Smooth muscle cell (in vitro differentiated cells): ENCODE results near the gene TRIAP1. TPM values are rescaled to one million over a fixed set of nuclear protein-coding genes. Genes with fewer than 3 reads are reported as not detected.
A peak's percentile ranks its signal among the peaks of the same experiment; 100 is the strongest.

Source experiments
- DNase-seq: peaks from one replicate; lab custom pipeline; 2025; ENCODE audit not compliant: unreplicated experiment; lab: John Stamatoyannopoulos, UW
- H2AFZ ChIP-seq: fragments of 200-600 bp; sonication (generic); 2 replicates; pipeline ENCODE4 v1.6.0; 2016; ENCODE audit warnings: antibody characterized with exemption, low read depth, mild to moderate bottlenecking
- H3F3A ChIP-seq: fragments of 200-600 bp; sonication (generic); 2 replicates; pipeline ENCODE4 v1.6.0; 2017; ENCODE audit warnings: antibody characterized with exemption, low read depth
- H3K27ac ChIP-seq: fragments of 200-600 bp; sonication (generic); 2 replicates; pipeline ENCODE4 v1.5.1; 2016; ENCODE audit warnings: low read depth, mild to moderate bottlenecking
- H3K27me3 ChIP-seq: fragments of 200-600 bp; sonication (generic); 2 replicates; pipeline ENCODE4 v1.6.1; 2016; ENCODE audit warnings: low read depth, mild to moderate bottlenecking
- H3K36me3 ChIP-seq: fragments of 200-600 bp; sonication (generic); 2 replicates; pipeline ENCODE4 v1.5.1; 2016; ENCODE audit warnings: low read depth
- H3K4me1 ChIP-seq: fragments of 200-600 bp; sonication (generic); 2 replicates; pipeline ENCODE4 v1.5.1; 2016; ENCODE audit warnings: low read depth
- H3K4me2 ChIP-seq: fragments of 200-600 bp; sonication (generic); 2 replicates; pipeline ENCODE4 v1.6.0; 2016; ENCODE audit warnings: mild to moderate bottlenecking
- H3K4me3 ChIP-seq: fragments of 200-600 bp; sonication (generic); 2 replicates; pipeline ENCODE4 v1.5.1; 2016; ENCODE audit warnings: mild to moderate bottlenecking
- H3K79me2 ChIP-seq: fragments of 200-600 bp; sonication (generic); 2 replicates; pipeline ENCODE4 v1.6.0; 2016; ENCODE audit warnings: low read depth, mild to moderate bottlenecking
- H3K9ac ChIP-seq: fragments of 200-600 bp; sonication (generic); 2 replicates; pipeline ENCODE4 v1.6.0; 2016; ENCODE audit warnings: low read depth
- H3K9me3 ChIP-seq: fragments of 200-600 bp; sonication (generic); replicated peaks from 2 replicates; pipeline ENCODE4 v1.5.1; 2016; ENCODE audit warnings: low read depth
- H4K20me1 ChIP-seq: fragments of 200-600 bp; sonication (generic); 2 replicates; pipeline ENCODE4 v1.6.0; 2016; ENCODE audit warnings: low read depth
- WGBS: methylation state at CpG from one replicate; pipeline ENCODE4 v1.1.7; 2016; ENCODE audit warnings: low lambda C conversion rate; 5-methylcytosine and 5-hydroxymethylcytosine counted together
- polyA plus RNA-seq: library from polyadenylated mRNA; unstranded; fragments of >200 nt; fragmentation: Nextera tagmentation; extraction: Ambion mirVana; gene quantifications from 2 replicates; pipeline ENCODE4 v1.2.1, GENCODE V29; 2016
- total RNA-seq: library from RNA; depleted of rRNA; stranded (reverse); fragments of >200 nt; gene quantifications from 2 replicates; pipeline ENCODE4 v1.2.3, GENCODE V29; 2014
- TF ChIP-seq, protein P1 (sequence below): fragments of 200-600 bp; sonication (generic); IDR thresholded peaks from 2 replicates; pipeline ENCODE4 v1.5.1; 2017; ENCODE audit warnings: borderline replicate concordance, mild to moderate bottlenecking, antibody characterized with exemption; ENCODE audit not compliant: insufficient read depth, poor library complexity, severe bottlenecking

Gene TRIAP1
- total and polyA plus RNA-seq, 2 experiments from 2014 or later = 47.1 to 67.0 TPM

DNA sequence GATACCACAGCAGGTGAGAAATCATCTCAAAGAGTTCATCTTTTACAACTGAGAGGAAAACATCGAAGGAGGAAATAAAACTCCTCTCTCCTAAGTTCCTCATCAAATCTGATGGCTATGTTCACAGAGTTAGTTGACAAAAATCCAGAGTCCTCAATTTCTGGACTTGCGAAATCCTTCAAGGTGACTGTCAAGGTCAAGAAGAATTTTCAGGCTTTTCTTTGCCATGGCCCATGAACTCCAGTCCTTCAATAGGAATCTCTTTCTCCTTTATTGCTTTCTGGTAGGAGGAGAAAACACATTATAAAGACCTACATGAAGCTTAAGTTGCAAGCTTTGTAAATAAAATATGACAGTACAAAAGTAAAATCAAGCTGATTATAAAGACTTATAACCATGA lies 1.5 kb downstream of the TRIAP1 start:
- Histone ChIP-seq H3K27ac (no peak overlapping the region), H3K36me3 (no peaks in the 10 kb centered on the region), H2AFZ (no peak overlapping the region), H3K4me1 (peaks cover 9% of the 10 kb centered on the region), H3K79me2 (peaks cover 73% of the 10 kb centered on the region), H3K4me3 (no peak overlapping the region), H3K4me2 (peak overlapping the region; percentile 94), H3F3A (peaks cover 7% of the 10 kb centered on the region), H3K9ac (no peak overlapping the region), H3K9me3 (no peaks in the 10 kb centered on the region), H4K20me1 (peaks cover 11% of the 10 kb centered on the region), H3K27me3 (no peaks in the 10 kb centered on the region)
- no peak for DNase-seq
- 98% methylated on average over 2 of the region's 2 CpGs for WGBS
- TF ChIP-seq, protein P1, sequence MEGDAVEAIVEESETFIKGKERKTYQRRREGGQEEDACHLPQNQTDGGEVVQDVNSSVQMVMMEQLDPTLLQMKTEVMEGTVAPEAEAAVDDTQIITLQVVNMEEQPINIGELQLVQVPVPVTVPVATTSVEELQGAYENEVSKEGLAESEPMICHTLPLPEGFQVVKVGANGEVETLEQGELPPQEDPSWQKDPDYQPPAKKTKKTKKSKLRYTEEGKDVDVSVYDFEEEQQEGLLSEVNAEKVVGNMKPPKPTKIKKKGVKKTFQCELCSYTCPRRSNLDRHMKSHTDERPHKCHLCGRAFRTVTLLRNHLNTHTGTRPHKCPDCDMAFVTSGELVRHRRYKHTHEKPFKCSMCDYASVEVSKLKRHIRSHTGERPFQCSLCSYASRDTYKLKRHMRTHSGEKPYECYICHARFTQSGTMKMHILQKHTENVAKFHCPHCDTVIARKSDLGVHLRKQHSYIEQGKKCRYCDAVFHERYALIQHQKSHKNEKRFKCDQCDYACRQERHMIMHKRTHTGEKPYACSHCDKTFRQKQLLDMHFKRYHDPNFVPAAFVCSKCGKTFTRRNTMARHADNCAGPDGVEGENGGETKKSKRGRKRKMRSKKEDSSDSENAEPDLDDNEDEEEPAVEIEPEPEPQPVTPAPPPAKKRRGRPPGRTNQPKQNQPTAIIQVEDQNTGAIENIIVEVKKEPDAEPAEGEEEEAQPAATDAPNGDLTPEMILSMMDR = no peak

DNA sequence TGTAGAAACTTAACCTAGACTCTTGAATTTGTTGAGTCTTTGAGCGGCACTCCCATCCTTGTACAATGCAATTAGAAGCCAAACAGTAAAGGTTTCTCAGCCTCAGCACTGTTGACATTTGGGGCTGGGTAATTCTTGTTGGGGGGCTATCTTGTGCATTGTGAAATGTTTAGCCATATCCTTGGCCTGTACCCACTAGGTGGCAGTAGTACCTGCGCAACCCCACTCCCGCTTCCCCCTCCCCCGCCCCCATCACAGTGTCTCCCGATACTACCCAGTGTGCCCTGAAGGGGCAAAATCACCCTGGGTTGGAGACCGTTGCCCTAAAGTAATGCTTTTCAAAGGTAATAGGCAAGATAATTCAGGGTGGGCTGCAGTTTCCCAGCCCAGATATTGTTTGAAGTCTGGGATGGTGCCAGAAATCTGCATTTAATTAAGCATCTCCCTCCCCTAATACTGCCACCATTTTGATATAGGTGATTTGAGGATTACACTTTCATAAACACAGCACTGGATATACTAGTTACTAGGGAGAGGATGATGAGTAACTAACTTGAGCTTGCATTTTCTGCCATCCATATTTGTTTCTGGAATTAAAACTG lies 6.4 kb downstream of the TRIAP1 start:
- 38% methylated on average over 6 of the region's 6 CpGs for WGBS
- Histone ChIP-seq H3K4me2 (peak overlapping the region; percentile 90), H3K9me3 (no peaks in the 10 kb centered on the region), H2AFZ (no peak overlapping the region), H3K79me2 (peaks cover 51% of the 10 kb centered on the region), H3K36me3 (no peaks in the 10 kb centered on the region), H3K4me1 (peaks cover 15% of the 10 kb centered on the region), H3K27me3 (no peaks in the 10 kb centered on the region), H3K4me3 (peak overlapping the region; percentile 98), H3K27ac (no peak overlapping the region), H3F3A (peaks cover 3% of the 10 kb centered on the region), H4K20me1 (peaks cover 24% of the 10 kb centered on the region), H3K9ac (no peak overlapping the region)
- TF ChIP-seq, protein P1 = peak; percentile 61
- DNase-seq = peak; percentile 6

DNA sequence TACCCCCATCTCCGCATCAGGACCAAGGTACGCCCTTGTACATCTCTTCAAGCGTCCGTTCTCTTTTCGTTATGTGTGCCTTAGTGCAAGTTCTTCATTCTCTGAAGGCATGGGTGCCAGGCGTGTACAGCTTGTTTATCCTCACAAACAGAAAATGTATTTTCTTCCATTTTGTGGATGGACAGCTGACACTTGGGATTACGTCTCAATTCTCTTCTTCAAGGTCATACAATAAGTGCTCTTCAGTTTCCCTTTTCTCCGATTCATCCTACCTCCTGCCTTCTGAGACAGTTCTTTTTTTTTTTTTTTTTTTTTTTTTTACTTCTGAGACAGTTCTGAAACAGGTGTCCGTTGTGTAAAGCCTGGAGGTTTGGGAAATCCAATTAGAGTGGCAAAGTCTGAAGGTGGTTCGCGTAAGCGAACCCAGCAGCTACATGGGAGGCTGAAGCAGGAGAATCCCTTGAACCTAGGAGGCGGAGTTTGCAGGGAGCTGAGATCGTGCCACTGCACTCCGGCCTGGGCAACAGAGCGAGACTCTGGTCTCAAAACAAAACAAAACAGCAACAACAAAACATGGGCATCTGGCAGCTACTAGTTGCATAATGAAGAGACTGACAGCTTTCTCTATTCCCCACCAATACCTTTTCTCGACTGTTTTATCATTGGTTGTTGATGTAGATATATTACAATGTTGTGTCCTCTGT lies 7.5 kb downstream of the TRIAP1 start:
- H3K4me1 ChIP-seq = peaks cover 14% of the 10 kb centered on the region
- TF ChIP-seq, protein P1 = no peak
- H3K9me3 ChIP-seq = no peaks in the 10 kb centered on the region
- peak overlapping the region; percentile 98 for H3K4me3 ChIP-seq
- peaks cover 24% of the 10 kb centered on the region for H4K20me1 ChIP-seq
- H3K27ac ChIP-seq = peak overlapping the region; percentile 64
- peak overlapping the region; percentile 90 for H3K4me2 ChIP-seq
- H3K79me2 ChIP-seq = peaks cover 41% of the 10 kb centered on the region
- H3K27me3 ChIP-seq = no peaks in the 10 kb centered on the region
- H3K36me3 ChIP-seq = no peaks in the 10 kb centered on the region
- DNase-seq = no peak
- peak overlapping the region; percentile 96 for H2AFZ ChIP-seq
- WGBS = 47% methylated on average over 17 of the region's 17 CpGs
- H3K9ac ChIP-seq = peak overlapping the region; percentile 87
- no peaks in the 10 kb centered on the region for H3F3A ChIP-seq
